Lower leg skin (tissue), 4 donors: ENCODE measurements around the gene AQP9. TPM values are rescaled to one million over a fixed set of nuclear protein-coding genes. Genes with fewer than 3 reads are reported as not detected.

Experiments
- DNase-seq, 2 donors: peaks; one replicate each; pipeline ENCODE4 v3.0.0-alpha.2; 2019; ENCODE audit warnings: low spot score in 2 of 2
- H3K4me3 ChIP-seq: fragments of 200-600 bp; sonication (generic); 2 replicates; pipeline ENCODE4 v1.5.1; 2017; ENCODE audit warnings: mild to moderate bottlenecking, low read depth; ENCODE audit not compliant: poor library complexity, severe bottlenecking
- POLR2A ChIP-seq, 2 donors: fragments of 450-650 bp; IDR thresholded peaks; one replicate each; pipeline ENCODE4 v1.6.1; 2016 to 2017; ENCODE audit warnings: antibody characterized with exemption in 2 of 2, mild to moderate bottlenecking in 1 of 2, moderate library complexity in 1 of 2
- WGBS, 2 donors: methylation state at CpG; one replicate each; pipeline ENCODE4 v1.1.5; 2018; 5-methylcytosine and 5-hydroxymethylcytosine counted together
- intact Hi-C: fragments of 100-400 bp; cut with DNase I; formaldehyde crosslinking; loops from one replicate; pipeline ENCODE4 v1.15.0; 2023; ENCODE audit warnings: low total_unique reads
- total RNA-seq, 4 donors: library from RNA; depleted of rRNA; stranded (reverse); fragments of >200 nt; gene quantifications; one replicate each; pipeline ENCODE4 v1.1.0, GENCODE V29; 2016
- TF ChIP-seq, protein P1 (sequence below), 3 donors: fragments of 450-650 bp; IDR thresholded peaks; one replicate each; pipeline ENCODE4 v1.5.1; 2016; ENCODE audit warnings: antibody characterized with exemption in 3 of 3, mild to moderate bottlenecking in 3 of 3, moderate library complexity in 2 of 3

The AQP9 gene
- total RNA-seq, 4 donors from 2014 or later: 22.6 to 75.8 (median 38.1) TPM

DNA sequence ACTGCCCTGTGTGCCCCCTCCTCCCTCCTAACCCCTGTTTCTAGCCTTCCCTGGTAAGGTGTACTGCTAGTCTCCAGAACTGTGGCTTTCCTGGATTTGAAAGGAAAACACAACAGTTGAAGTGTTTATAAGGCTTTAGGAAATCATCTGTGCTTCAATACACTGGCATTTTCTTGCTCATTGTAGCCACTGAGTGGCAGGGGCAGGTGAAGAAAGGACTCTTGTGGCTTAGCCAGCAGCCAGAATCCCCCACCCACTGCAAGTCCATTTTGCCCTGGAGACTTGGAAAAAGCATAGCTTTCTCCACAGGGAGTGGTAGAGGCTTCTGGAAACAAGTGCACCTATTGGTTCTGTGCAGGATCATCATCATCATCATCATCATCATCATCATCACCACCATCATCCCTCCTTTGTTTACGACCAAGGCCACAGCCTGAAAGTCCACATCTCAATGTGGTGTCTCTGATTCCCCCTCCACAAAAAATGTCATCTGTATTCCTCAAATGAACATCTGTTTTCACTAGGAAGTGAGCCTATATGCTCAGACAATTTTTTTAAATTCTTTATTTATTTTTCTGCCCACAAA lies 33.4 kb downstream of the AQP9 start:
- no peak overlapping the region for H3K4me3 ChIP-seq
- intact Hi-C loops: no loop called here
- no peak for TF ChIP-seq POLR2A (IDR thresholded peaks at IDR 0.05)
- TF ChIP-seq, protein P1, sequence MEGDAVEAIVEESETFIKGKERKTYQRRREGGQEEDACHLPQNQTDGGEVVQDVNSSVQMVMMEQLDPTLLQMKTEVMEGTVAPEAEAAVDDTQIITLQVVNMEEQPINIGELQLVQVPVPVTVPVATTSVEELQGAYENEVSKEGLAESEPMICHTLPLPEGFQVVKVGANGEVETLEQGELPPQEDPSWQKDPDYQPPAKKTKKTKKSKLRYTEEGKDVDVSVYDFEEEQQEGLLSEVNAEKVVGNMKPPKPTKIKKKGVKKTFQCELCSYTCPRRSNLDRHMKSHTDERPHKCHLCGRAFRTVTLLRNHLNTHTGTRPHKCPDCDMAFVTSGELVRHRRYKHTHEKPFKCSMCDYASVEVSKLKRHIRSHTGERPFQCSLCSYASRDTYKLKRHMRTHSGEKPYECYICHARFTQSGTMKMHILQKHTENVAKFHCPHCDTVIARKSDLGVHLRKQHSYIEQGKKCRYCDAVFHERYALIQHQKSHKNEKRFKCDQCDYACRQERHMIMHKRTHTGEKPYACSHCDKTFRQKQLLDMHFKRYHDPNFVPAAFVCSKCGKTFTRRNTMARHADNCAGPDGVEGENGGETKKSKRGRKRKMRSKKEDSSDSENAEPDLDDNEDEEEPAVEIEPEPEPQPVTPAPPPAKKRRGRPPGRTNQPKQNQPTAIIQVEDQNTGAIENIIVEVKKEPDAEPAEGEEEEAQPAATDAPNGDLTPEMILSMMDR (IDR thresholded peaks at IDR 0.05): no peak
- 79 to 81% methylated on average over 1 of the region's 1 CpG for WGBS, 2 donors
- DNase-seq: no peak

DNA sequence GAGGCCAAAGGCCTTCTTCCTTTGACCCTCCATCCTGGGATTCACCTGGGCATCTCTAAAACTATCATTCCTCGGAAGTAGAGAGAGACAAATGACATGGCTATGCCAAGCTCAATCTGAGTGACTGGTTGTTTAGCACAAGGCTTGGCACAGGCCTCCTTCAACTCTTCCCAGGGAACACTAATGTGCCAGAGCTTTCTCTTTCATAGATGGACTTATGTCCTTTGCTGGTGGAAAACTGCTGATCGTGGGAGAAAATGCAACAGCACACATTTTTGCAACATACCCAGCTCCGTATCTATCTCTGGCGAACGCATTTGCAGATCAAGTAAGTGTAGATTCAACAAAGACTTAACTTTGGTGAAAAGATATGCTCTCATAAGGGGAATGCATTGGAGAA lies 36.5 kb downstream of the AQP9 start:
- 92 to 98% methylated on average over 5 of the region's 5 CpGs for WGBS, 2 donors

DNA sequence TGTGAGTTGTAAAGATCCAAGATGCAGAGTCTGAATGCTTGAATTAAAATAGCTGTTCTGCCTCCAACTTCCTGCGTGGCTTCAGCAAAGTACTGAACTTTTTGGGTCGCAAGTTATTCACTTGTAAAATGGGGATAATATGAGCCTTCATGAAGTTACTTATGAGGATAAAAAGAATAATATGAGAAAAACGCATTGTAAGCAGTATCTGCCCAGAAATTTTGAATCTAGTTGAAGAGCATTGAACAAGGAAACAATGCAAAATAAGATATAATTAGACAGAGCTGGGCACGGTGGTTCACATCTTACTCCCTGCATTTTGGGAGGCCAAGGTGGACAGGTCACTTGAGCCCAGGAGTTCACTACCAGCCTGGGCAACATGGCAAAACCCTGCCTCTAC lies 37.8 kb downstream of the AQP9 start:
- WGBS, 2 donors: 89 to 90% methylated on average over 4 of the region's 4 CpGs
- intact Hi-C loops: no loop called here
- no peak overlapping the region for H3K4me3 ChIP-seq
- no peak for DNase-seq
- TF ChIP-seq, protein P1 (IDR thresholded peaks at IDR 0.05): no peak
- no peak for TF ChIP-seq POLR2A (IDR thresholded peaks at IDR 0.05)

More for the DNA sequence above, 36.5 kb downstream of the AQP9 start:
- TF ChIP-seq POLR2A (IDR thresholded peaks at IDR 0.05): no peak
- TF ChIP-seq, protein P1 (IDR thresholded peaks at IDR 0.05): no peak
- no peak overlapping the region for H3K4me3 ChIP-seq
- no peak for DNase-seq
- intact Hi-C loops: no loop called here

DNA sequence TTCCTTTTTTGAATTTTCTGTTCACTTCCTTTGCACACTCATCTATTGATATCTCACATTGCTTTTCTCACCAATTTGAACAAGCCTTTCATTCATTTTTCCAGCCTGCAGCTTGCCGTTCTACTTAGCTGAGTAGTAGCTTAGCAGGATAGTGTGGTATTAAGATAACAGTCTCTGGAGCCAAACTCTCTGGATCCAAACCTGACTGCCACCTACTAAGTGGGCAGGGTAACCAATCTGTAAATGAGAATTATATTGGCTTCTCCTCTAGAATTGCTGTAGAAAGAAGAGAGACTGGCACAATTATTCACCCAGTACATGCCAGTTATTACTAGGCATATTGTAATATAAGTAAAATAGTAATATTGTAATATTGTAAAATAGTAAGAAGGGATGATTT lies 40.5 kb downstream of the AQP9 start:
- intact Hi-C loops: no loop called here
- 22 to 79% methylated on average over 1 of the region's 1 CpG for WGBS, 2 donors

DNA sequence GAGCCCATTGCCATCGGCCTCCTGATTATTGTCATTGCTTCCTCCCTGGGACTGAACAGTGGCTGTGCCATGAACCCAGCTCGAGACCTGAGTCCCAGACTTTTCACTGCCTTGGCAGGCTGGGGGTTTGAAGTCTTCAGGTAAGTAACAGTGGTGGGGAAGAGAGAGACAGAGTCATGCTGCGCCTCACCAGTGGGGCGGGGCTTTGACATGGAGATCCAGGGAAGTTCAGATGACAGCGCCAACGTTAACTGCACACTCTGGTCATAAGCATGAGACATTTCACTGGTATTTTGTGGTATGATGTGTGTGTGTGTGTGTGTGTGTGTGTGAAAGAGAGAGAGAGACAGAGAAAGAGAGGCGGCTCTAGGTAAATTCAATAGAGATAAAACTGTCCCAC lies 41.0 kb downstream of the AQP9 start:
- intact Hi-C loops: no loop called here

More for the DNA sequence above, 40.5 kb downstream of the AQP9 start:
- H3K4me3 ChIP-seq: no peak overlapping the region
- no peak for TF ChIP-seq POLR2A (IDR thresholded peaks at IDR 0.05)
- TF ChIP-seq, protein P1 (IDR thresholded peaks at IDR 0.05): no peak
- DNase-seq: no peak

More for the DNA sequence above, 41.0 kb downstream of the AQP9 start:
- no peak overlapping the region for H3K4me3 ChIP-seq
- TF ChIP-seq, protein P1 (IDR thresholded peaks at IDR 0.05): no peak
- TF ChIP-seq POLR2A (IDR thresholded peaks at IDR 0.05): no peak
- WGBS, 2 donors: 94 to 96% methylated on average over 7 of the region's 7 CpGs
- DNase-seq: no peak
